ENCODE data around the gene PRPSAP1. TPM values are rescaled to one million over a fixed set of nuclear protein-coding genes. Genes with fewer than 3 reads are reported as not detected.

Gene PRPSAP1, protein sequence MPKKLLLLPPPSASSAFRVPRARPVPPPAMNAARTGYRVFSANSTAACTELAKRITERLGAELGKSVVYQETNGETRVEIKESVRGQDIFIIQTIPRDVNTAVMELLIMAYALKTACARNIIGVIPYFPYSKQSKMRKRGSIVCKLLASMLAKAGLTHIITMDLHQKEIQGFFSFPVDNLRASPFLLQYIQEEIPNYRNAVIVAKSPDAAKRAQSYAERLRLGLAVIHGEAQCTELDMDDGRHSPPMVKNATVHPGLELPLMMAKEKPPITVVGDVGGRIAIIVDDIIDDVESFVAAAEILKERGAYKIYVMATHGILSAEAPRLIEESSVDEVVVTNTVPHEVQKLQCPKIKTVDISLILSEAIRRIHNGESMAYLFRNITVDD
- total RNA-seq, result 57.5 and 63.4 TPM in 2 replicates

DNA sequence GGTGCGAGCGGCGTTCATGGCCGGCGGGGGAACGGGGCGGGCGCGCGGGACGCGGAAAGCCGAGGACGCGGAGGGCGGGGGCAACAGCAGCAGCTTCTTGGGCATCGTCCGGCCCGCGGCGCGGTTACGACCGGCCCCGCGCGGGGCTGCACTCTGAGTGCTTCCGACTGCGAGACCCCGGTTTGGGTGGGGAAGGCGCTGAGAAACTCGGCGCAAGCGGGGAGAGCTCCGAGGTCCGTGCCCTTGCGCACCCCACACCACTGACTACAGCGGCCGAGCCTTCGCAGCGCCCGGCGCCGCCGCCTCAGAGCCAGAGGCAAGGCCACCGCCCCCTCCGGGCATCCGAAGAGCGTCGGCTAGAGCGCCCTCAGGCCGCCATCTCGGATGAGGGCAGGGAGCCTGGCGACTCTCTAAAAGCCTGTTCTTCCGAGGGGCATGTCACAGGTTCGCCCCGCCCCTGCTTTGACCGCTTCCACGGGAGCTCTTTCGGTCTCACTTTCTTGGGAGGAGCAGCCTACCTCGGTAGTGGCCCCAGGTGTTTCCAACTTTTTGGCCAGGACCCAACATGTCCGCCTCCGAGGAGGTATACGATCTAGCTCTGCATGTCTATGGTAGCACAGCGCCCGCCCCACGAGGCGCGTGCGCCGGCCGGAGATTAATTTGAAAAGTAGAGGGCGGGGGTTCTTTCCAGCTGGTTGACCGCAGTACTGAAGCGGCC lies at the start of gene PRPSAP1:
Gene PRPSAP1 (minus strand): TSS at position 318 of the 718 bp plus-strand sequence. CDS start 213 bp downstream, at position 105.
- H3K4me3 ChIP-seq (ENCODE audit: low read depth, low read length), result peak within 1 kb of the TSS; percentile 92
- TF ChIP-seq, protein P1, sequence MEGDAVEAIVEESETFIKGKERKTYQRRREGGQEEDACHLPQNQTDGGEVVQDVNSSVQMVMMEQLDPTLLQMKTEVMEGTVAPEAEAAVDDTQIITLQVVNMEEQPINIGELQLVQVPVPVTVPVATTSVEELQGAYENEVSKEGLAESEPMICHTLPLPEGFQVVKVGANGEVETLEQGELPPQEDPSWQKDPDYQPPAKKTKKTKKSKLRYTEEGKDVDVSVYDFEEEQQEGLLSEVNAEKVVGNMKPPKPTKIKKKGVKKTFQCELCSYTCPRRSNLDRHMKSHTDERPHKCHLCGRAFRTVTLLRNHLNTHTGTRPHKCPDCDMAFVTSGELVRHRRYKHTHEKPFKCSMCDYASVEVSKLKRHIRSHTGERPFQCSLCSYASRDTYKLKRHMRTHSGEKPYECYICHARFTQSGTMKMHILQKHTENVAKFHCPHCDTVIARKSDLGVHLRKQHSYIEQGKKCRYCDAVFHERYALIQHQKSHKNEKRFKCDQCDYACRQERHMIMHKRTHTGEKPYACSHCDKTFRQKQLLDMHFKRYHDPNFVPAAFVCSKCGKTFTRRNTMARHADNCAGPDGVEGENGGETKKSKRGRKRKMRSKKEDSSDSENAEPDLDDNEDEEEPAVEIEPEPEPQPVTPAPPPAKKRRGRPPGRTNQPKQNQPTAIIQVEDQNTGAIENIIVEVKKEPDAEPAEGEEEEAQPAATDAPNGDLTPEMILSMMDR (conservative IDR thresholded peaks at IDR 0.05; ENCODE audit: low read depth, low read length), result peak; percentile 46
- no peak for DNase-seq (ENCODE audit: low read depth)

DNA sequence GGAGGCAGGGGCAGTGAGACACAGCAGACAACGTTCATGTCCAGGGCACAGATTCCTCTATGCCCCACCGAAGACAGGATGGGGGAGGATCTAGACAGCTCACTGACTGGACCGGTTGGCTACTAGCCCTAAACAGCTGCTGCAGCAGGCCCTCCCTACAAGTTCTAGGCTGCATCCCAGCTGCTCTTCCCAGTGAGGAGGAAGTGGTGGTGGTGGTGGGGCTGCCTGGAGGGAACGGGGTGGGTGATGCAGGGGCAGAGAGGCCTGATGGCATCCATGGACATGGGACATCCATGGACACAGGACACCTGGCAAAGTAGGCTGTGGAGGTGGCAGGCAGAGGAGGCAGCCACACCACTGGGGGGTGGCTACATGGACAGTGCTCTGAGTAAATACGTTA lies 49.0 kb upstream of the PRPSAP1 start:
- DNase-seq (ENCODE audit: low read depth), result no peak
- H3K4me3 ChIP-seq (ENCODE audit: low read depth, low read length), result no peak overlapping the region
- TF ChIP-seq, protein P1 (conservative IDR thresholded peaks at IDR 0.05; ENCODE audit: low read depth, low read length), result no peak

DNA sequence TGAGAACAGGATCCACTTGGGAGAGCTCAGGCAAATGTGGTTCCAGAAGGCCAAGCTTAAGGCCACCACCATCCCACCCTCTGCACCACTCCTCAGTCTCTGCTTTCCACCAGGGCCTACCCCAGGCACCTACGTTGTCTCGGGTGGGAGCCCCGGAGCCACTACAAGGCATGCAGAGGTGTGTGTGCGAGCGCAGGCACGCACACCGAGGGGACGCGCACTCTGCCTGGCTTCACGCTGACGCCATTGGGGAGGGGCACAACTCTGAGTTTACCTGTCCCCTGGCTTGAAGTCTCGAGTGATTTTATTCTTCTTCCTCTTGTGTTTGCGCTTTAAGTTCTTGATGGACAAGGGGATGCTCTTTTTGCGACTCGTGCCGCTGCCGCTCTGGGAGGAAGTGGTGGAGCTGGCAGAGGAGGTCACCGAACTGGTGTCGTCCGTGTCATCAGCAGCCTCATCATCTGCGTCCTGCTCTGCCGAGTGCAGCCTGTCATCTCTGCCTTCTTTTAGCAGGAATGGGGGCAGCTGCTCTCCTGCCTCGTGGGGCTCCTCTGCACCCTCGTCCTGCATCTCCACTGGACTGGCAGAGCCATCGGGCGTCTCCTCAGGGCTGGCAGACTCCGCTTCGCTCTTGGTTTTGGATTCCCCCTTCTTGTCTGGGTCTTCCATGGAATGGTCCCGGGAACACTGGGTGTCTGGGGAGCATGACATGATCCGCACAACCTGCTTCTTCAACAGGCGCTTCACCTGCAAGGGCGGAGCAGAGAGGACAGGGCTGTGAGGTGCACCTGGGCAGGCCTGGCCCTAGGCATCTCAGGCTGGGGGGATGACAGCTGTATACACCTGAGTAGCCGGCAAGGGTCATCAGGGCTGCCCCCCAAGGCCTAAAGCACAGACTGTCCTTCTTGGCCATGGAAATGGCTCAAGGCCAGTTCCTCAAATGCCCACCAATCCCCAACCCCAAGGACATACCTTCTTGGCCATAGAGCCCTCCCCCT lies 45.8 kb upstream of the PRPSAP1 start:
- DNase-seq (ENCODE audit: low read depth), result no peak
- TF ChIP-seq, protein P1 (conservative IDR thresholded peaks at IDR 0.05; ENCODE audit: low read depth, low read length), result no peak
- H3K4me3 ChIP-seq (ENCODE audit: low read depth, low read length), result no peak overlapping the region

DNA sequence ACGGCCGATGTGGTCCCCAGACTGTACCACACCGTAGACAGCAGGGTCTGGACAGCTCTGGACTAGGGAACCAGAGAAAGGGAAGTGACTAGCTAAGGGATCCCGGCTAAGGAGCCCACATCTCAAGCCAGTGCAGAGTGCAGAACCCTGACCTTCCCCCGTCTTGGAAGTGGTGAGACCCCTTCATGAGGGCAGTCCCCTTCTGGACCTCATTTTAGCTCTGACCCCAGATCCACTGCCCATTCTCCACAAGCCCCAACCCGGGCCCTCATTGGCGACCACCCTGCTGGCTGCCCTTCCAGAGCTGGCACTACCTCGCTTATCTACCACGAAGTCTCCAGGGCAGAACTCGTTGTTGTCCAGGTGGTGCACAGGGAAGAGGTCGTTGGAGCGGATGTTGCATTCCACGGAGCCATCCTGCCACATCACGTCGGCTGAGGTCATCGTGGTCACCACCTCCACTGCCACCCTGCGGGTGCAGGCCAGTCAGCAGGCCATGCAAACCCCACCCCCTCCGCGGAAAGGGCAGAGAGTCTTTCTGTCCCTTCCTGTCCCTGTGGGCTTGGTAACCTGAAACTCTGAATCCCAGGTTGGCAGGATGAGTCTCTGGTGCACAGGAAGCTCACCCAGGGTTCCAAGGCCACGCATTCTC lies 44.9 kb upstream of the PRPSAP1 start:
- TF ChIP-seq, protein P1 (conservative IDR thresholded peaks at IDR 0.05; ENCODE audit: low read depth, low read length), result no peak
- no peak for DNase-seq (ENCODE audit: low read depth)
- no peak overlapping the region for H3K4me3 ChIP-seq (ENCODE audit: low read depth, low read length)

DNA sequence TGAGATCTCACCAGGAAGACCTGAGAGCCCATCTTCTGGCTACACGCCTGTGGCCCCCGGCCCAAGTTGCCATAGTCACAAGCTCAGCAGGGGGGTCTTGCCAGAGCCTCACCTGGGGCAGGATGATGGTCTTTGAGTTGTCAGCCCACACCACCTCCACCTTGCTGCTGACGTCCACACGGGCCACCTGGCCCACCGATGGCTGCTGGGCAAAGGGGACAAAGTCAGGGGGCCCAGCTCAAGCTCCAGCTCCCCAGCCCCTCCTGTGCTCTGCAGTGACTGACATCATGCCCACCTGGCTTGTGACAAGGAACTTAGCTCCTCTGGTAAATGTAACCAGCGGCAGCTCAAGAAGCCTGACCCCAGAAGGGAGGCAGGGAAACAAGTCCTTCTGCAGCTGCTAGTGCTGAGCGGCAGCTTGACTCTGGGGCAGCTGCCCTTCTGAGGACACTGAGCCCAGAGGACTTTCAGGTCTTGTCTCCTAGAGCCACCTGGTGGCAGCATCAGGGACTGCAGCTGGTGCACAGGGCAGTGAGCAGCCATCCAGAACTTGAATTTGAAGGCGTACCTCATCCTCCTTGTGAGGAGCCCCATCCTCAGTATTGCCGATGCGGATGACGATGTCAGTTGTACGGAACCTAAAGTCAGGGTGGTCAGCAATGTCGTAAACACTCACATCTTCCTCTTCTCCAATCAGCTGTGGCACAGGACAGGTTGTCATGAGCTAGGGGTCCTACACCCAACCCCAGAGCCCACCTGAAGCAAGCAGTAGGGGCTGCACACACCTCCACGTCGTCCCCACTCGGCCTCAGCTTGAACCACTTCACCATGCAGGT lies 44.2 kb upstream of the PRPSAP1 start:
- TF ChIP-seq, protein P1 (conservative IDR thresholded peaks at IDR 0.05; ENCODE audit: low read depth, low read length), result peak; percentile 91
- no peak for DNase-seq (ENCODE audit: low read depth)
- no peak overlapping the region for H3K4me3 ChIP-seq (ENCODE audit: low read depth, low read length)

Data from epithelial cell of proximal tubule (primary cell).